Midbrain (tissue), 1 donor: Measurements from ENCODE around the gene P2RY10.
"Not testable (repeated sequence)": the region's sequence is repeated elsewhere in the genome, so short reads cannot be mapped to it uniquely, and the experiment has no call there.

Experiments
- DNase-seq: peaks from one replicate; lab custom pipeline; 2025; lab: John Stamatoyannopoulos, UW

Gene P2RY10, protein sequence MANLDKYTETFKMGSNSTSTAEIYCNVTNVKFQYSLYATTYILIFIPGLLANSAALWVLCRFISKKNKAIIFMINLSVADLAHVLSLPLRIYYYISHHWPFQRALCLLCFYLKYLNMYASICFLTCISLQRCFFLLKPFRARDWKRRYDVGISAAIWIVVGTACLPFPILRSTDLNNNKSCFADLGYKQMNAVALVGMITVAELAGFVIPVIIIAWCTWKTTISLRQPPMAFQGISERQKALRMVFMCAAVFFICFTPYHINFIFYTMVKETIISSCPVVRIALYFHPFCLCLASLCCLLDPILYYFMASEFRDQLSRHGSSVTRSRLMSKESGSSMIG

DNA sequence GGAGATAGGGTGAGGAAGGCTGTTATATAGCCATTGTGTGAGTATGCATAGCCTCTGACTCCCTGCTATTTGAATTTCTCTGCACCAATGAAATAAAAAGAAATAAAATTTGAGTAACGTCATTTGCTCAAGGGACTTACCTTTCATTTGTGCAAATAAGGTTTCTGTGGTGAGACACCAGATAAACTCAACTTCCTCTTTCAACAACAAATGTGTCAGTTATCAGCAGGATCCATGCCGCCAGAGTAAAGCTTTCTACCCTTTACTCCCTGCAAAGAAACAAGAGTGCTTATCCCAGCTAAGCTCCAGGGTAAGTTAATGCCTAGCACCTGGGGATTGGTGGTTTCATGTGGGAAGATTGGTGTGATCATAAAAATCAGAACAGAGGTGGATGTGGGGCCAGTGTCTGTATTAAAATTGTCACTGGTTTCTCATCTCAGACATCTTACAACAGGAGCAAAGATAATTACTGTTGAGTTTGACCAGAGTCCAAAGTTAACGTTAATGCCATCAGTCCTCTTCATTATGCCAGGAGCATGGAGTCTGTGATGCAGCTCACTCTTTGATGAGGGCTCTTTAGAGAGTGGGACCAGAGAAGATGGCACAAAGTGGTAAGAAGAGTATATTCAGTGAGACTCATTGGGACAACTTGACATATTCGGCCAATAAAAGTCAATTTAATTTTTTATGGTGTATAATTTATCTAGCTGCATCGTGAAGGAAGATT lies at the start of gene P2RY10:
Gene P2RY10 (plus strand): TSS at position 206 of the 727 bp plus-strand sequence. CDS start 15,130 bp downstream, outside the sequence.
- no peak for DNase-seq

DNA sequence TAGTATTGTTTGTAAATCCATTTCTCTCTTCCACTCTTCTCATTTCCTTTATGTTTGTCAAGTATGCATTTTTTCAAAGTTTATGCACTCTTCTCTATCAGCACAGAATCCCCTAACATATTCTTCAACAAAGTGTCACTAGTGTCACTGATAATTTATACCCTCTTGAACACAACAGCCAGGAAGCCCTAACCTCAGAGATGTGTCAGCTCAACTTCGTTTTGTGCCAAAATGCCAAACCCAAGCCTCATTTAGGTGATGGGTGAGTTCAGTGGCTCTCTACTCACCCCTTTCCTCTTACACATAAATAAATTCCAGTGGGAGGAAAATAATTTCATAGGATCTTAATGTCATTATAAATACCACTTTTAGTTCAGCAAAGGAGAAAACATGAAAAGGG lies 22.4 kb upstream of the P2RY10 start:
- no peak for DNase-seq

DNA sequence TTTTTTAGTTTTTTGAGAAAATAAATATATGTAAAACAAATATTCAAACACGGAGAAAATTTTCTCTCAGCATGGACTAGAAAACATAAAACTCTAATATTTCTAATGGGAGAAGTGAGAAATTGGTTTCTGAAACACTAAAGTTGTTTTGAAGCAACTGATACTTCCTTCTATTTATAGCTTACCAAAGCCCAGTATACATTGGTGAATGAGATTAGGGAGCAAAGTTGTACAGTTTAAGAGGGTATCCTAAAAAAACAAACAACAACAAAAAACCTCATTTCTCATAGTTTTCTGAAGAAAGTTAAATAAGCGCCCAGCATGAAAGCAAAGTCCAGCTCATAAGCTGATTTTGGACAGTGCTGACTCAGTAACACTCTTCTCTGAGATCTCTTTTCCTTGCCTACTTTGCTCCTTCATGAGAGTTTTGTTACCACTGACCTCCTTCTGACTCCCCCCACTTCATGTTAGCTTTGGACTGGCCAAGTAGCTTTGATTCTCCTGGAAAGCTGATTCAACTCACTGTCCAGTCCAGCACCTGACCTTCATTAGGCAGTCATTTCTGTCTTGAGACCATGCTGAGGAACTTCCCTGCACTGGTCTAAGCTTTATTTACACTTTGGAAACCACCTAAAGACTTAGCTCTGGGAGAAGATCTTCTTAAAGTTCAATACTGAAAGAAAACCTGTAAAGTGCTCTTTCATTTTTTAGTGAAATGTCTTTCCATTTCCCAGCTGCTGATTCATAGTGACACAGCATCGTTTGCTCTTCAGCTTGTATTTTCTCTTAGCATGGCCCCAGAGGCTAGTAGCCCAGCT lies 21.8 kb upstream of the P2RY10 start:
- DNase-seq: no peak

DNA sequence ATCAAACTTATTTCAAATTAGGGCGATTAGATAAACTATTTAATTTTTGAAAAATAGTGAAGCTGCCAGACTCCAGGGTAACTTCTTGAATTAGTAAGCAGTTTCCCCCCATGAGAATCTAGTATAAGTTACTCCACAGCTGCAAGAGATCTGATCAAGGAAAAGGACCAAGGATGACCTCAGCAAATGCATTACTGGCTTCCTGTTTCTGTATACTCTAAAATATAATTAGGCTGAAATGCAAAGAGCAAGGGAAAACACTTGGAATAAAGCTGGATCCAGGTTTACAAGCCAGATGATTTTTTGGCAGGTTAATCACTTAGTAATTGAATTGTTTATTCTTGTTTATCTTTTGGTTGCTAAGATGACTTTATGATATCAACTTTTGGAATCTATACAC lies 13.4 kb upstream of the P2RY10 start:
- DNase-seq: no peak

DNA sequence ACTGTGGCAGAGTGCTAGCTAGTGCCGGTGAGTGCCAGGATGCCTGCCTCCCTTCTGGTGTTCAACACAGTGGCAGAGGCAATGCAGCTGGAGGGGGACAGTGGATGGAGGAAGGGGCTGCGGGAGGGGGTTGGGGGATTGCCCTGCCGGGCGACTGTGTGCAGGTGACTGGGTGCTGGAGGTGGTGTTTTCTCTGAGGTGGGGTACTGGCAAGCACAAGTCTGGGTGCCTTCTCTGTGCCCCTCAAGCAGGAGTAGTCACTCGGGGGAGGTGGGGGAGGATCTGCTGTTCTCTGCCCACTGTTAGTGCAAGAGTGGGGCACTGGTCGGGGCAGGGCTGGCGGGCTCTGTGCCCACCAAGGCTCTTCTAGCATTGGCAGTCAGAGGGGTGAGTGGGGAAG lies 10.3 kb upstream of the P2RY10 start:
- no peak for DNase-seq

DNA sequence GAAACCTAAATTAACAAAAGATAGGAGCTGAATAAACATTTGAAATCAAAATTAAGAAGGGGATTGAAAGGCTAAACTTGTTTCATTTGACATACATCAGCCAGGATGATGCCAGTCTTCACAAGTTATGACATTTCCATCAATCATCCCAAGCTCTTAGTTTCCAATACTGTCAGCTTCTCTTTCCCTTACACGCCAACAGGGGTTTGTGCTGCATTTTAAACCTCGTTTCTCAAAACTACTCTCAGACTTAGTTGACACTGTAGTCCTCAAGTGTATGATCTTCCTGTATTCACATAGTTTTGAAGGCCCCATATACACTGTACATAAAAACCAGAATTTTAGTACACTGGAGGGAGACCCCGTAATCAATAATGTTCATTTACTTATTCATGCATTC lies 840 bp upstream of the P2RY10 start:
- no peak for DNase-seq

DNA sequence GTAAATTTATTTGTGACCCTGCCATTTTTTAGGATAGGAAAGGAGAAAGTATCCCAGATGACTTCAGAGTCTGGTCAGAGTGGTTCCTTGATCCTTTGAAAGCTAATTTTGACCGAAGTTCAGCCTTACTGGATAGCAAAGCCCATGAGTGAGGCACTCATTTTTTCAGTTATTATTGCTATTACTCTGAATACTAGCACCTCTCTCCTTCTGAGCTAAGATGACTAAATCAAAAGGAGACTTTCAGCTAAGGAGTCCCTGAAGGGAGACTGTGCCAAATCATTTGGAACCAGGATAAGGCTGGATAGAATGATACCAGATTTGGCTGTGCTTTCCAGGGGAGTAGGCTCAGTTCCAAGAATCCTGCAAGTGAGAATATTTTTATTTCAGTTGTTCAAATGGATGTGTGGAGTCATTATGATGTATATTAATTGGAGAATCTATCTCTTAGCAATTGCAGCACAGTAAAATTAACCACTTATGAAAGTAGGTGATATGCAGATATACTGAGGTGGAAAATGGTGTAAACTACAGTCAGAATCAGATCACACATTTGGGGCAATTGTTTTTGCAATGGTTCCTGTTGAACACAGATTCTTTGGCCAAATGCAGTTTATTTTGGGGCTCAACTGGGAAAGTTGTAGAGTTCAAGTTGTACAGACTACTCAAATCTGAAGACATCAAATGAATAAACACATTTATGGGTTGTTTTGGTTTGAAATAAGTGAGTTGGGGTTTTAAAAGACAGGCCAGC lies 1.2 kb downstream of the P2RY10 start:
- no peak for DNase-seq

DNA sequence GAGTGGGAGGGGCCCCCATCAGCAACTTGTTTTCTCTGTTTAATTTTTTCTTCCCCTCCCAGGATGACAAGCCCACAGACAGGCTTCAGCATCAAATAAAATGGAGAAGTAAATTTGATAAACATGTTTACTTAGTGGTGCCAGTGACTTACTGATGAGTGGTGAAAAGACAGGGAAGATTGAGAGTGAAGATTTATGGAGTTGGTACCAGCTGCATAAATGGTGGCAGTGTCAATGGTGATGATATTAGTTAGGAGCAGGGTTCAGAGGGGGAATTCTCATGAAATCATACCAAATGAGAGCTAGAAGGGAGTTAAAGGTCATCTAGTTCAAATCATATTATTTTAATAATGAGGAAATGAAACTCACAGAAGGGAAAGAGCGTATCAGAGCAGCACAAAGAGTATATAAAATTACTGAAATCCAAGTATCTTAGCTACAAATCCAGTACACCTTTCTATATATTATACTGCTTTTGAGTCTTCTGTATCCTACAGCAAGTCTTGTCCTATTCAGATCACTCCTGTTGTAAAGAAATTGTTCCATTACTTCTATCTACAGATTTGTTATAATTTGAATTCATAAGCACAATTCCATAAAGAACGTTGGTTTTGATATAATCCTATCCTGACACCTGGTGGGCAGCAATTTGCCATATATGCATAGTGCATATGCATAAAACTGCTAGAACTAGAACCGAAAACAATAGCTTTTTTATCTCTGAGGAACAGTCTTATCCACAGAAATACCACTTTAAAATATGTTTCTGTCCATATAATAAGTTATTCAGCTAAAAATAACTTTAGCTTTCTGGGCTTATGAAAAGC lies 5.0 kb downstream of the P2RY10 start:
- DNase-seq: no peak

DNA sequence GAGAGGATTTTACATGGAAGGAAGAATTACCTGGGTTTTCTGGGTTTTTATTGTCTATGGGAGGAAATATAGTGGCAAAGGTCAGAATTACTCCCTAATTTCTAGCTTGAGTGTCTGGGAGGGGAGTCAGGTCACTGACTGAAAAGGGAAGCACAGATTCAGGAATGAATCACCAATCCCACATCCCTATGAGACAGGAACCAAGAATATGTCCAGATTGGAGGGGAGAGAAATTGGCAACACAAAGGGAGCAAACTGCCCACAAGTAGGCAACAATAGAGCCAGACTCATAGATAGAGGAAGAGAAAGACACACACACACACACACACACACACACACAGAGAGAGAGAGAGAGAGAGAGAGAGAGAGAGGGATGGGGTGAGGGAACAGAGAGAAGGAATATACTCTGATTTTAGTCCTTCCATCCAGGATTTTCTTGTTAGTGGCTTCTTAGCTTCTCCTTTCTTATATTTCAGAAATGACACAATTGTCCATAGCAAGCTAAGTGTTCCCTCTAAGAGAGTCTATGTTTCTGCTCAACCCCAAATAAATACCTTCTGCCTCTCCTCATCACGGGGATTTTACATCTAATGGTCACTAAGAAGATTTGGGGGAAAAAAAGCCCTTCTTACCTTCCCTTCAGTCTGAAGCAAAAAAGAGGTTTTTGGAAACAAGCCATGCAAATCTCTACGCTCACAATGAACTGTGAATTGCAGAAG lies 12.0 kb downstream of the P2RY10 start:
- no peak for DNase-seq

DNA sequence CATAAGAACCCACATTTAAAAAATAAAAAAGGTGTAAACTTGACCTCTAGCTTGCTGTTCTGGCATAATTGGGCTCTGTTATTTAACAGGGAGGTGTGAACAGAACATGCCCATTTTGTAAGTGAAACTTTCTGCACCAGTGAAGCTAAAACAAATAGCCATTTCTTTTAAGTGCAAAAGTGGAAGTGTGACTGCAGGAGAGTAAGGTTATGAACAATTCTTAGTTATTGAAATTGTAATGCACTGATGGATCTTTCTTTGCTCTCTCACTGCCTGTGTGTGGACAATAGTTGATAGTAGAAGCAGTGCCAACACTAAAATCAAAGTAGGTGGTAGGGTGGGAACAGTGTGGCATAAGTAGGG lies 12.6 kb downstream of the P2RY10 start:
- no peak for DNase-seq

DNA sequence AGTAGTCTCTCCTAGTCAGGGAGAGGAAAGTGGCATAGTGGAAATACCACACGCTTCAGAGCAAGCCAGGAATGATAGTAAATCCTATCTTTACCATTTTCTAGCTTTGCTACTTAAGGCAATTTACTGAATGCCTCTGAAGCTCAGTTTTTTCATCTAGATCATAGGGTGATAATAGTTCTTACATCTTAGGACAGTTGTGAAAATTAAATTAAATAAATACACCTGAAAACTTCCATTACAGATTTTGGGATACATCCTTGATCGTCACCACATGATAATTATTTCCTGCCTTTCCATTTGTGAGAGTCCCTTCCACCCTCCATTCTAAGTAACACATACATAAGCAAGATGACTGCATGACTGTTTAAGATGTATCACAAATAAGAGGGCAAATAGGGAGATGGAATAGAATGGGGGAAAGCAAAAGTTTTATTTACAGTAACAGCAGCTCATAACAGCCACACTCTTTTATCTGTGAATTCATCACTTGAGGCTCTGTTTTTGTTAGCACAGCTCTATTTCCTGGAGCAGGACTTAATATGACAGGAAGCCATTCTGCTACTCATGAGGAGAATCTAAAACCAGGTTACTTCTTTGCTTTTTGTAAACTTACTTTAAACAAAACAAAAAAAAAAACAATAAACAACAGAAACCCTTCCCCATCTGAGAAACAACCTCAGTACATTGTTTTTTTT lies 13.4 kb downstream of the P2RY10 start:
- no peak for DNase-seq

DNA sequence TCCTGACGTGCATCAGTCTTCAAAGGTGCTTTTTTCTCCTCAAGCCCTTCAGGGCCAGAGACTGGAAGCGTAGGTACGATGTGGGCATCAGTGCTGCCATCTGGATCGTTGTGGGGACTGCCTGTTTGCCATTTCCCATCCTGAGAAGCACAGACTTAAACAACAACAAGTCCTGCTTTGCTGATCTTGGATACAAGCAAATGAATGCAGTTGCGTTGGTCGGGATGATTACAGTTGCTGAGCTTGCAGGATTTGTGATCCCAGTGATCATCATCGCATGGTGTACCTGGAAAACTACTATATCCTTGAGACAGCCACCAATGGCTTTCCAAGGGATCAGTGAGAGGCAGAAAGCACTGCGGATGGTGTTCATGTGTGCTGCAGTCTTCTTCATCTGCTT lies 15.7 kb downstream of the P2RY10 start:
- no peak for DNase-seq

DNA sequence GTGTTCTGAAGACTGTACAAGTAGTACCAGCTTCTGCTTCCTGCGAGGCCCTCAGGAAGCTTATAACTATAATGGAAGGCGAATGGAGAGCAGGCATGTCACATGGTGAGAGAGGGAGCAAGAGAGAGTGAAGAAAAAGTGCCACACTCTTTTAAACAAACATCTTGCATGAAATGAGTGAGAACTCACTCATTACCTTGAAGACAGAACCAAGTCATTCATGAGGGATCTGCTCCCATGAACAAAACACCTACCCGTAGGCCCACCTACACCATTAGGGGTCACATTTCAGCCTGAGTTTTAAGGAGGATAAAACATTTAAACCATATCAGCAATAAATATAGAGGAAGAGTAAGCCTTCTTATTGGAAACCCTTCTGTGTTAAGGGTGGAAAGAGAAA lies 19.4 kb downstream of the P2RY10 start:
- DNase-seq: no peak

DNA sequence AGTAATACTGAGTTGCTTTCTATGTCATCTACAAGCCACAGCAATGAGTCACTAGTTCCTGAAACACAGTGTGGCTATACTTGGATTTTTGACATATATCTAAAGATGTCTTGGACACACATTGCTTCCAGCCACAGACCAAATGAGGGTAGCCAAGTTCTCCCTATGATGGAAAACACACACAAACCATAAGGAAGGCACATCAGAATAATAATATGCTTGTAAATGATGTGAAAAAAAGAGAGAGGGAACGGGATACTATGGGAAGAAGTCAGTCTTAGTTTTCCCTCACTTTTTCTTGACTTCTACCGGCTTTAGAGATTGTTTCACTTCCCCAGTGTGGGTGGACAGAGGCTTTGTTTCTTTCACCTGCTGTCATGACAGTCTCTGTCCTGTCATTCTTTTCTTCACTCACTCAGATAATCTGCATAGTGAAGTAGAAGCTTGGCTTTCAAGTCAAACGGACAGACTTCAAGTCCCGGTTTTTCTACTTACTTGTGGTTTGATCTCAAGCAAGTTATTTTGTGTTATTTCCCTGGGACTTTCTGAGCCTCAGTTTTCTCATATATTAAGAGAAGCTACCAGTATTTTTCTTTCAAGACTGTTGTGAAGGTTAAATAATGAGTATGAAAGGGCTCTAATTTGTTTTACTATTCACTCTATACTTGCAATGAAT lies 34.7 kb downstream of the P2RY10 start:
- DNase-seq: no peak

DNA sequence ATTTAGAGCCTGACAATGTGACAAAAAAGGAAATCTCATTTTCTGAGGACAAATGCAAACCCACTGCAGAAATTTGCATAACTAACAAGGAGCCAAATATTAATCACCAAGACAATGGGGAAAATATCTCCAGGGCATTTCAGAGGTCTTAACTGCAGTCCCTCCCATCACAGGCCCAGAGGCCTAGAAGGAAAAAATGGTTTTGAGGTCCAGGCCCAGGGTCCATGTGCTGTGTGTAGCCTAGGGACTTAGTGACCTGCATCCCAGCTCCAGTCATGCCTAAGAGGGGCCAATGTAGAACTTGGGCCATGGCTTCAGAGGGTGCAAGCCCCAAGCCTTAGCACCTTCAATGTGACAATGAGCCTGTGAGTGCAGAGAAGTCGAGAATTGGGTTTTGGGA lies 44.2 kb downstream of the P2RY10 start:
- DNase-seq: no peak

DNA sequence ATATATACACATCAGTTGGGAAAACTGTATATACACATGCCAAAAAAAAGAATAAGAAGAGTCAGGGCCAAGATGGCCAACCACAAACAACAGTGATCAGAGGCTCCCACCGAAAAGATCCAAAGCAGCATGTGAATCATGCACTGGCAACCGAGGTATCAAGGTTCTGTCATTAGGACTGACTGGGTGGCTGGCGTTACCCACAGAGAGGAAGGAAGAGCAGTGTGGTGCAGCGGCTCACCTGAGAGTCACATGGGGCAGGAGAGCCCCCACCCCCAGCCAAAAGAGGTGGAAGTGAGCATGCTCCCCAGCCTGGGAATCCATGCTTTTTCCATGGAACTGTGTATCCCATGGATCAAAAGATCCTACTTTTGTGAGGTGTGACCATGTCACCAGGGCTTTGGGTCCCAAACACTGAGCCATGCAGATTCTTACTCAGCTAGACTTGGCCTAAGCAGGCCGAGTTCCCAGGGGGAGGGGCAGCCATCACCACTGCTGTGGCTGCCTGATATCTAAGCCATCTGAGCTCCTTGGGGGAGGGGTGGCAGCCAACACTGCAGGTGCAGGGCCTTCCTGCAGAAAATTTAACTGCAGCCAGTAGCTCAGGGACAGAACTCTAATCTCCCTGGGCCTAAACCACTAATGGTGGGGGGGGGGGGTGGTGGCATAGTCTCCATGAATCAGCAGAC lies 52.8 kb downstream of the P2RY10 start:
- no peak for DNase-seq

DNA sequence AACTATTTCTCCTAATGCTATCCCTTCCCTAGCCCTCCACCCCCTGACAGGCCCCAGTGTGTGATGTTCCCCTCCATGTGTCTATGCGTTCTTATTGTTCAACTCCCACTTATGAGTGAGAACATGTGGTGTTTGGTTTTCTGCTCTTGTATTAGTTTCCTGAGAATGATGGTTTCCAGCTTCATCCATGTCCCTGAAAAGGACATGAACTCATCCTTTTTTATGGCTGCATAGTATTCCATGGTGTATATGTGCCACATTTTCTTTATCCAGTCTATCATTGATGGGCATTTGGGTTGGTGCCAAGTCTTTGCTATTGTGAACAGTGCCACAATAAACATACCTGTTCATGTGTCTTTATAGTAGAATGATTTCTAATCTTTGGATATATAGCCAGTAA lies 62.3 kb downstream of the P2RY10 start:
- not testable (repeated sequence) for DNase-seq
